OCI-LY1 (cell line): ENCODE measurements around the gene IFI16.

ENCODE experiments used
- EZH2 ChIP-seq: fragments of 200-600 bp; sonication (generic), shearing (Covaris generic); IDR thresholded peaks from 2 replicates; pipeline ENCODE4 v1.8.0; 2017; ENCODE audit warnings: borderline replicate concordance, mixed run types, mild to moderate bottlenecking, antibody characterized with exemption, low read length, moderate library complexity, mixed read lengths
- TF ChIP-seq, protein P1 (sequence below): fragments of 200-600 bp; sonication (generic), shearing (Covaris generic); IDR thresholded peaks from 2 replicates; pipeline ENCODE4 v1.5.1; 2017; ENCODE audit warnings: mild to moderate bottlenecking, antibody characterized with exemption, low read length, moderate library complexity, mixed read lengths

DNA sequence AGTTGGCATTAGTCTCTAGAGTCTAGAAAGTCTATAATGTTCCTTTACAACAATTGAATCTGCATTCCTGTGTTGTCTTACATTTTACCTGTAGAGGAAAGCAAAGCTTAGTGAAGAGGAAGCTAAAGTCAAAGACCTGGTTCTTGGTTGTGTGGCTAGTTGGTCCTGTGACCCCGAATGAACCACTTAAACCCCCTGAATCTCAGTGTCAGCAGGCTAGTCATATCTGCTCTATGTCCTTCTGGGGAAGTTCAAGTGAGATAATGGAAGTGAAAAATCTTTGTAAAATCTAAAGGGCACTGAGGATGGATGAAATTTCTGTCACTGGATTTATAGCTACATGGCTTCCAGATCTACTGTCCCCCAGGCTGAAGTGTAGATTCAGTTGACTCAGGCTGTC lies 90.9 kb downstream of the IFI16 start:
- TF ChIP-seq, protein P1, sequence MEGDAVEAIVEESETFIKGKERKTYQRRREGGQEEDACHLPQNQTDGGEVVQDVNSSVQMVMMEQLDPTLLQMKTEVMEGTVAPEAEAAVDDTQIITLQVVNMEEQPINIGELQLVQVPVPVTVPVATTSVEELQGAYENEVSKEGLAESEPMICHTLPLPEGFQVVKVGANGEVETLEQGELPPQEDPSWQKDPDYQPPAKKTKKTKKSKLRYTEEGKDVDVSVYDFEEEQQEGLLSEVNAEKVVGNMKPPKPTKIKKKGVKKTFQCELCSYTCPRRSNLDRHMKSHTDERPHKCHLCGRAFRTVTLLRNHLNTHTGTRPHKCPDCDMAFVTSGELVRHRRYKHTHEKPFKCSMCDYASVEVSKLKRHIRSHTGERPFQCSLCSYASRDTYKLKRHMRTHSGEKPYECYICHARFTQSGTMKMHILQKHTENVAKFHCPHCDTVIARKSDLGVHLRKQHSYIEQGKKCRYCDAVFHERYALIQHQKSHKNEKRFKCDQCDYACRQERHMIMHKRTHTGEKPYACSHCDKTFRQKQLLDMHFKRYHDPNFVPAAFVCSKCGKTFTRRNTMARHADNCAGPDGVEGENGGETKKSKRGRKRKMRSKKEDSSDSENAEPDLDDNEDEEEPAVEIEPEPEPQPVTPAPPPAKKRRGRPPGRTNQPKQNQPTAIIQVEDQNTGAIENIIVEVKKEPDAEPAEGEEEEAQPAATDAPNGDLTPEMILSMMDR = no peak
- no peak for TF ChIP-seq EZH2
